ENCODE data around the gene XIRP1.

Gene XIRP1

GRCh38 chr3:39166932-39167532 is 25.4 kb downstream of the XIRP1 start:
- DNase-seq (ENCODE audit: low spot score) = no peak

GRCh38 chr3:39166134-39166710 is 26.2 kb downstream of the XIRP1 start:
- DNase-seq (ENCODE audit: low spot score) = no peak

GRCh38 chr3:39165518-39165917 is 26.9 kb downstream of the XIRP1 start:
- DNase-seq (ENCODE audit: low spot score) = no peak

GRCh38 chr3:39164414-39164813 is 28.0 kb downstream of the XIRP1 start:
- no peak for DNase-seq (ENCODE audit: low spot score)

GRCh38 chr3:39158148-39158715 is 34.2 kb downstream of the XIRP1 start:
- no peak for DNase-seq (ENCODE audit: low spot score)

GRCh38 chr3:39157359-39157758 is 35.0 kb downstream of the XIRP1 start:
- no peak for DNase-seq (ENCODE audit: low spot score)

GRCh38 chr3:39156421-39156820 is 36.0 kb downstream of the XIRP1 start:
- no peak for DNase-seq (ENCODE audit: low spot score)

GRCh38 chr3:39154280-39155021 is 37.9 kb downstream of the XIRP1 start:
- DNase-seq (ENCODE audit: low spot score) = peak; percentile 65

GRCh38 chr3:39153977-39154279 is 38.5 kb downstream of the XIRP1 start:
- DNase-seq (ENCODE audit: low spot score) = no peak

- DNase-seq (ENCODE audit: low spot score) = peak; percentile 53
These were observed 41.4 kb downstream of the XIRP1 start for GRCh38 chr3:39150803-39151631.

GRCh38 chr3:39150148-39150802 is 42.1 kb downstream of the XIRP1 start:
- DNase-seq (ENCODE audit: low spot score) = peak; percentile 21

GRCh38 chr3:39149498-39150147 is 42.8 kb downstream of the XIRP1 start:
- no peak for DNase-seq (ENCODE audit: low spot score)

GRCh38 chr3:39149059-39149455 is 43.3 kb downstream of the XIRP1 start:
- DNase-seq (ENCODE audit: low spot score) = no peak

GRCh38 chr3:39148435-39149058 is 43.8 kb downstream of the XIRP1 start:
- peak; percentile 22 for DNase-seq (ENCODE audit: low spot score)

- DNase-seq (ENCODE audit: low spot score) = peak; percentile 19
These were observed 44.5 kb downstream of the XIRP1 start for GRCh38 chr3:39147711-39148434.

GRCh38 chr3:39146611-39147591 is 45.5 kb downstream of the XIRP1 start:
- DNase-seq (ENCODE audit: low spot score) = peak; percentile 28

- DNase-seq (ENCODE audit: low spot score) = no peak
These were observed 46.3 kb downstream of the XIRP1 start for GRCh38 chr3:39146083-39146501.

GRCh38 chr3:39144748-39145380 is 47.5 kb downstream of the XIRP1 start:
- DNase-seq (ENCODE audit: low spot score) = no peak

Measured in cerebellar cortex (tissue), 1 donor.